Pulmonary artery endothelial cell (primary cell): ENCODE results near the gene XIST. TPM values are rescaled to one million over a fixed set of nuclear protein-coding genes. Genes with fewer than 3 reads are reported as not detected.
"Not testable (repeated sequence)": the region's sequence is repeated elsewhere in the genome, so short reads cannot be mapped to it uniquely, and the experiment has no call there.

Experiments used
- DNase-seq: peaks from one replicate; pipeline ENCODE4 v3.0.0-alpha.2; 2011; ENCODE audit warnings: low read depth, low spot score
- total RNA-seq: library from RNA; depleted of rRNA; stranded (reverse); fragments of >200 nt; gene quantifications from 2 replicates; pipeline ENCODE4 v1.2.3, GENCODE V29; 2014

Gene XIST
- total RNA-seq = under 0.01 TPM in 1 of 2 replicates, not detected in the other

- peak; percentile 55 for DNase-seq
These were observed at the start of gene XIST for GRCh38 chrX:73852467-73852866. Gene XIST, minus strand, starts transcription at chrX:73852714.

GRCh38 chrX:73898315-73898714, 45.8 kb upstream of the XIST start:
- not testable (repeated sequence) for DNase-seq

- not testable (repeated sequence) for DNase-seq
These were observed 40.1 kb upstream of the XIST start for GRCh38 chrX:73892515-73893090.

GRCh38 chrX:73882260-73882659, 29.7 kb upstream of the XIST start:
- DNase-seq = not testable (repeated sequence)

GRCh38 chrX:73877687-73878086, 25.2 kb upstream of the XIST start:
- no peak for DNase-seq

DNA sequence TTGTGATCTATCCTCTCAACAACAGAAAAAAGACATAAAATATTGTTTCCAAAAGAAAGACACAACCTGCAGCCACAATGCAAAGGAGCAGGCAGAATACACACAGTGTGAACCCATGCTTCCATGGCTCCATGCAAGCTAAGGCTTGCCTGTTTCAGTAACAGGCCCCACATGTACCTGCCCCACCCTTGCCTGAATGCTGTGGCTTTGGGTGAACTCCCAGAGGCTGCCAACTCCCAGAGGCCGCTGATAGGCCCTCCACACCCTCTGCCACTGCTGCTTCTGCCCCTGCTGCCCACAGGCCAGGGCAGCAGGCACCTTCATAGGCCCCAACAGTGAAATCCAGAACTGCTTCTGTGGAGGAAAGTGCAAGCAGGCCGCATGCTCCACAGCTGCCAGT, 24.4 kb upstream of the XIST start:
- no peak for DNase-seq

- DNase-seq = no peak
These were observed 16.4 kb upstream of the XIST start for GRCh38 chrX:73868916-73869315.

- no peak for DNase-seq
These were observed 14.6 kb upstream of the XIST start for GRCh38 chrX:73867144-73867543.

DNA sequence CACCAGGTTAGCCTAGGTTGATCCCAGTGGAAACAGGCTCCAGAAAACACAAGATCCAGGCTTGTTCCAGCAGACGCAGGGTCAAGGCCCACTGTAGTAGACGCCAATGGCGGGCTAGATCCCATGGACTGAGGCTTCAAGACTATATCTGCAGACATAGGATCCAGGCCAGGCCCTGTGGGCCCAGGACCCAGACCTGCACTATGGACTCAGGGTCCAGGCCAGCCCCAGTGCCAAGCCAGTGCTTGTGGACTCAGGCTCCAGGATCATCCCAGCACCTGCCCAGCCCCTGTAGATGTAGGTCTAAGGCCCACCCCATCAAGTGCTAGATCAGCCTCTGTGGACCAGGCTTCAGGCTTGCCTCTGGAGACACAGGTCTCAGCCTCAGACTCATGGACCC, 11.3 kb upstream of the XIST start:
- DNase-seq = no peak

GRCh38 chrX:73863268-73863667, 10.8 kb upstream of the XIST start:
- no peak for DNase-seq

DNA sequence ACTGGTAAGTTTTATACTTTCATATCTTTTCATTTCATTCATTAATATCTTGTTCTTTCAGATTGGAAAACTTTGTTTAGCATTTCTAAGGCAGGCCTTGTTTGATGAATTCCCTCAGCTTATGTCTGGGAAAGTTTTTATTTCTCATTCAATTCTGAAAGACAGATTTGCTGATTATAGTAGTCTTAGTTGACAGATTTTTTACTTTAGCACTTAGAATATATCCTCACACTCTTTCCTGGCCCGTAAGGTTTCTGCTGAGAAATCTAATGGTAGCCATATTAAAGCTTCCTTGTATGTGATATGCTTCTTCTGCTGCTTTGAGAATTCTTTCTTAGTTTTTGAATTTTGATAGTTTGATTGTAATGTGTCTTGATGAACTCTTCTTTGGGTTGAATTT, 7.1 kb upstream of the XIST start:
- no peak for DNase-seq

- DNase-seq = peak; percentile 36
These were observed 3.0 kb upstream of the XIST start for GRCh38 chrX:73855546-73855945.

DNA sequence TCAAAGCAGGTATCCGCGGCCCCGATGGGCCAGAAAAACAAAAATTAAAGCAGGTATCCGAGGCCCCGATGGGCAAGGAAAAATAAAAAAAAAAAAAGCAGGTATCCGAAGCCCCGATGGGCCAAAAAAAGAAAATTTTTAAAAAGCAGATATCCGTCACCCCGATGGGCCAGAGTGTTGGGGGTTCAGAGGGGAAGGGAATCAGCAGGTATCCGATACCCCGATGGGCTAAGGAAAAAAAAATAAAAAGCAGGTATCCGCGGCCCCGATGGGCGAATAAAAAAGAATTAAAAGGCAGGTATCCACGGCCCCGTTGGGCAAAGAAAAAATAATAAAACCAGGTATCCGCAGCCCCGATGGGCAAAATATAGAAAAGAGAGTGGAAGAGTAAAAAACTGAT, 492 bp downstream of the XIST start:
- no peak for DNase-seq

DNA sequence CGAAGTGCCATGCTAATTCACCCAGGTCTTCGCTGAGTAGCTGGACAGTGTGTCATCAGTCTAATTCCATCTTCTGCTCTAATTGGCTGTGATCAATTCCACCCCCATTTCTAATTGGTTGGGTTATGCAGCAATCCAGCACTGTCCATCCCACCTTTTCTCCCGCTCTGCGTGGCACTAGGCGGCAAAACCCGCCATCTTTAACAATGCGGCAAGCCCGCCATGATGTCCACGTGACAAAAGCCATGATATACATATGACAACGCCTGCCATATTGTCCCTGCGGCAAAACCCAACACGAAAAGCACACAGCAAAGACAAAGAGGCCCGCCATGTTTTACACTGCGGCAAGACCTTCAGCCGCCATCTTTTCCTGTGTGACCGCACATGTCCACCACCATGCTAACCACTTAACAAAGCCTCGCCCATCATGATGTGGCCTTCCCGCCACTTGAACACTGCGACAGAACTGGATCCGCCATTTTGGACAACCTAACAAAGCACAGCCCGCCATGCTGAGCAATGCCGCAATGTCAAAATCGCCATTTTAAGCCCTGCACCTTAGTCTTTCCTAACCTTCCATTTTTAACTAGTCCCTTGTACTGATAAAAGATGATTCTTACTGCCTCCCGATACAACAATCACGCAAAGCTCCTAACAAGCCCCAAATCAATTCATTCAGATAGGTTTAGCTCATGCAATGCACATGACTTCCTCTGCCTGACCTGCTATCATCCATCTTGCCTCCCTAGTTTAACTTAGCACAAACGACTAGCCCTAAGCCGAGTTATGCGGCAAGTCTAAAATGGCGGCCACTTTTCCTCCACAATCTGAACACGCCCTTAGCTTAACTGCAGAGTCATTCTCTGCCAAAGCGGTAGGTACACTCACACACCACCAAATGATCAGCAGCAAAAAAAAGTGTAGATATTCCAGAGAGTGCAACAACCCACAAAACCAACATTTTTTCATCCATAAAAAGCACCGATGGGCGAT, 1.2 kb downstream of the XIST start:
- peak; percentile 85 for DNase-seq

DNA sequence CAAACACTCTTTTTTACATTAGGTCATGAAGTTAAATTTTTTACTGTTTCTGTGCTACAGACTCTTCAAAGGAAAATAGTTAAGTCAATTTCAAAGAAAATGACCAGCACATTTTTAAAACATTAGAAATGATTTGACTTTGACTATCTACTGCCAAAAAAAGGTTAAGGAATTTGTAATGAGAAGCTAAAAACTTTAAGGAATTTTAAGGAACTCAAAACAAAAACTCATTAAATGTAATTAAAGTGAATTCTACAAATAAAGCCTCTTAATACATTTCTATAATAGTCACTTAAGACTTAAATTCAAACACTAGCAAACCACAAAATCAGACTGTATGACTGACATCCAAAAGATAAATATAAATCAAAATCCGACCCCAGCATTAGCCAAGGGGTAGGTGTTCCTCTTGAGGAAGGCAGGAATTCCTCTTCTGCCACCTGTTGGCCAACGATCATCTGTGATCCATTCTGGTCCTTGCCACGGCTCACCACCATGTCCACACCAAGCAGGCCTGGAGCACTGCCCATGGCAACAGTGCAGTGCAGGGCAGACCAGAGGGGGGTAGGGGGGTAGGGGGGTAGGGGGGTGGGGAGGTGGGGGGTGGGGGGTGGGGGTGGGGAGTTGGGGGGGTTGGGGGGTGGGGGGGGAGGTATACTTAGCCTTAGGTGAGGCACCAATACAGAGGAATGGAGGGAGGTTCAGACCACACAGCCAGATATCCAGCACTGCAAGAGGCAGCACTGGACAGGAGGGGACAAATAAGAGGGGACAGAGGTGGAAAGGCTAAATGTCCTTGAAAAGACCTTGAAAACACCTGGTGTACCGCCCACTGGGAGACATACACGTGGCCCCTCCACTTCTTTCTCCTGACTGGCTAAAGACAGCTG, 2.1 kb downstream of the XIST start:
- peak; percentile 5 for DNase-seq

DNA sequence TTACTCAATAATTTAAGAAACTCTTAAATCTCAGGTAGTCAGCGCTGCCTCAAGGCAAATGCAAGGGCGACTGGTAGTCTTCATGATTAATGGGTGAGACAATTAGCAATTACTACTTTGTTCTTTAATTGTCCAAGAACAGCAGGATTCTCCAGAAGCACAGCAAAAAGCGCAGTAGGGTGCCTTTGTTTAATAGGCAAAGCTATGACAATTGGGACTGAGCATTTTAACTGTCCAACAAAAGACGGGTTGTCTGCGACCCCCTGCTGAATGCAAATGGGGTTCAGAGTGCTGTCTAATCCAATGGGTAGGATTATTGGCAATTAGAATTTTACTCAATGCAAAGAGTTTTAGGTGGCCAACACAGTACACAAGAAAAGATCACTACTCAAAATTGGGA, 3.4 kb downstream of the XIST start:
- no peak for DNase-seq

GRCh38 chrX:73847991-73848390, 4.5 kb downstream of the XIST start:
- no peak for DNase-seq

DNA sequence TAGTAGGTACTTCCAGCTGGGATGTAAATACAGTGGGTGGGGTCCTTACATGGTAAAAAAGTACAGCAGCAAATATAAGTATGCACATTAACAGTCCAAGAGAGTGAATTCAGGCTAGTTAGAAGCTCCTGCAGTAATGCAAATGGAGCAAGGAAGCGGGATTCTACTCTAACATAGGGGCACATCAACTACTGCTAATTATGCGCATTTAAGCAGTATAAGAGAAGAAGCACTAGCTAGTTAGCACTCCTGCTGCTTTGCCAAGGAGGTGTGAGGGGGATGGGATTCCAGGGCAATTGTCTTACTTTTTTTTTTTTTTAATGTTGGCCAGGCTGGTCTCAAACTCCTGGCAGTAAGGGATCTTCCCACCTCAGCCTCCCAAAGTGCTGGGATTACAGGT, 5.4 kb downstream of the XIST start:
- DNase-seq = no peak

GRCh38 chrX:73842541-73843234, 9.8 kb downstream of the XIST start:
- DNase-seq = no peak

DNA sequence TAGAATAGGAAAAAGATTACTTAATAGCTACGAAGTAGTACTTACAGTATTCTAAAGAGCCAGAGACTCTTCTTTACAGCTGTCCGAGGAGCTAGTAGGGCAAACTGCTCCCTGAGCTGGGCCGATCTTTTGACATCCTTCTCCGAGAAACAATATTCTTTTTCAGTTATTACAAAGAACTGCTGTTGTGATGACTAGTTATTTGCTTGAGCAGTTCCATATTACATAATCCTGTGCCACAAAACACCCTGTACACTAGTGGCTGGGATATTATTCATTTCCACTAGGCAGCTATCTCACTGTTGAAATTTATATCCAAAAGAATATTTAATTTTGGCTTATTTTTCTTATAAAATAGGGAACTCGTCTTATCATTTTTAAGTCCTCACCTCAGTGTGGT, 11.2 kb downstream of the XIST start:
- DNase-seq = no peak
